Activated naive CD8-positive, alpha-beta T cell treated with anti-CD3 and anti-CD28 coated beads, Interleukin-2, amount 50 U/mL, for 16 hours (primary cell): ENCODE data around the gene RUFY3.
"Not testable (repeated sequence)": the region's sequence is repeated elsewhere in the genome, so short reads cannot be mapped to it uniquely, and the experiment has no call there.

Experiments
- DNase-seq: peaks from one replicate; pipeline ENCODE4 v3.0.0-alpha.2; 2020; ENCODE audit warnings: low read depth, low spot score

The RUFY3 gene

GRCh38 chr4:70705183-70706043 lies 16.4 kb upstream of the RUFY3 start:
- DNase-seq: peak; percentile 42

GRCh38 chr4:70706044-70706461 lies 15.7 kb upstream of the RUFY3 start:
- no peak for DNase-seq

- DNase-seq: no peak
Observed at GRCh38 chr4:70706516-70706915, 15.2 kb upstream of the RUFY3 start.

- DNase-seq: no peak
Observed at GRCh38 chr4:70709611-70710205, 12.1 kb upstream of the RUFY3 start.

GRCh38 chr4:70711599-70711998 lies 10.2 kb upstream of the RUFY3 start:
- DNase-seq: no peak

- no peak for DNase-seq
Observed at GRCh38 chr4:70712150-70712549, 9.6 kb upstream of the RUFY3 start.

GRCh38 chr4:70712604-70713452 lies 8.9 kb upstream of the RUFY3 start:
- DNase-seq: no peak

- no peak for DNase-seq
Observed at GRCh38 chr4:70713453-70714078, 8.2 kb upstream of the RUFY3 start.

- DNase-seq: no peak
Observed at GRCh38 chr4:70714079-70714887, 7.5 kb upstream of the RUFY3 start.

GRCh38 chr4:70715097-70715496 lies 6.7 kb upstream of the RUFY3 start:
- DNase-seq: no peak

GRCh38 chr4:70718811-70719604 lies 2.8 kb upstream of the RUFY3 start:
- no peak for DNase-seq

- no peak for DNase-seq
Observed at GRCh38 chr4:70722199-70722791, 531 bp downstream of the RUFY3 start.

GRCh38 chr4:70724463-70724862 lies 2.7 kb downstream of the RUFY3 start:
- no peak for DNase-seq

- no peak for DNase-seq
Observed at GRCh38 chr4:70725633-70726032, 3.9 kb downstream of the RUFY3 start.

GRCh38 chr4:70726515-70726914 lies 4.8 kb downstream of the RUFY3 start:
- not testable (repeated sequence) for DNase-seq

- DNase-seq: no peak
Observed at GRCh38 chr4:70728091-70728490, 6.3 kb downstream of the RUFY3 start.

- not testable (repeated sequence) for DNase-seq
Observed at GRCh38 chr4:70732878-70733277, 11.1 kb downstream of the RUFY3 start.

- DNase-seq: no peak
Observed at GRCh38 chr4:70734168-70734954, 12.6 kb downstream of the RUFY3 start.

- no peak for DNase-seq
Observed at GRCh38 chr4:70734971-70735370, 13.2 kb downstream of the RUFY3 start.
